ENCODE measurements around the gene KIAA1614.
"Not testable (repeated sequence)": the region's sequence is repeated elsewhere in the genome, so short reads cannot be mapped to it uniquely, and the experiment has no call there.

KIAA1614 gene

DNA sequence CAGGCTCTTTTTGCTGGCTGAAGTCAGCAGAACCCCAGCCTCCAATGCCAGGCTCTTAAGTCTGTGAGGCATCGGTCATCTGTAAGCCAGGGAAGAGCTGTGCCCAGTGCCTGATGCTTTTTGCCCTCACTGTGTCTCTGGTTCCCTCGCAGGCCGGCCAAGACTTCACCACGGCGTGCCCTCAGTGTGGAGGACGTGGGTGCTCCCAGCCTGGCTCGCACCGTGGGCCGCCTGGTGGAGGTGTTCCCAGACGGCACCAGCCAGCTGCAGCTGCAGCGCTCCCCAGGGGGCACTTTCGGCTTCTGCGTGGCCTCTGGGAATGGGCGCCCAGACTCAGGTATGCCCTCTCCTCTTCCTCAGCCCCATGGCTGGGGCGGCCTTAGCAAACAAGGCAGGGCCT lies 32.5 kb downstream of the KIAA1614 start:
- FAIRE-seq (no peak), DNase-seq (ENCODE audit: low spot score) (no peak)

DNA sequence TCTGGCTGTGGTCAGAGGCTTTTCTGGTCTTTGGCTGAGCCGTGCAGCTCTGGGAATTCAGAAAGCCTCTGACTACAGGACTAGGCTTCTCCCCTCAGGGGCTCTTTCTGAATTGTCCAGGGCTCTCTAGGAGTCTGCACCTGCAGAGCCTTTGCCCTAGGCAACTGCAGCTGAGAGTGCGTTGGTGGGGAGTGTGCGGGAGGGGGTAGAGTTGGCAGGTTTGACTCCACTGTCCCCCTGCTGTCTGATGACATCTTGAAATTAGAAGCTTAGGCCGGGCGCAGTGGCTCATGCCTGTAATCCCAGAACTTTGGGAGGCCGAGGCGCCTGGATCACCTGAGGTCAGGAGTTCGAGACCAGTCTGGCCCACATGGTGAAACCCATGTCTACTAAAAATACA lies 32.9 kb downstream of the KIAA1614 start:
- DNase-seq (ENCODE audit: low spot score), result no peak
- no peak for FAIRE-seq

DNA sequence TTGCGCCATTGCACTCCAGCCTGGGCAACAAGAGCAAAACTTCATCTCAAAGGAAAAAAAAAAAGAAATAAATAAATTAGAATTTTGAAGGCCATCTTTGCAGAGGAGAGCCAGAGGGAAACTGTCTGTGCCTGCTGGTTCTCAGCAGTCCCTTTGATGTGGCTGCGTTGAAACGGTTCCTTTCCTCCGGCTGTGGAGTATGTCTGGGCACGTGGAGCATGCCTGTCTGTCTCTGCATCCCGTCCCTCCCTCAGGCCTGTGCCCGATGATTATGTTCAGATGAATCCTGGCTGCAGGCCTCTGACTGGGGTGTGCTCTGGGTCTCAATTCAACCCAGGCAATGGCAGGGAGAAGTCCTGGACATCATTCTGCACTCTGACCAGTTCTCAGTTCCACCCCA lies 33.4 kb downstream of the KIAA1614 start:
- FAIRE-seq, result no peak

DNA sequence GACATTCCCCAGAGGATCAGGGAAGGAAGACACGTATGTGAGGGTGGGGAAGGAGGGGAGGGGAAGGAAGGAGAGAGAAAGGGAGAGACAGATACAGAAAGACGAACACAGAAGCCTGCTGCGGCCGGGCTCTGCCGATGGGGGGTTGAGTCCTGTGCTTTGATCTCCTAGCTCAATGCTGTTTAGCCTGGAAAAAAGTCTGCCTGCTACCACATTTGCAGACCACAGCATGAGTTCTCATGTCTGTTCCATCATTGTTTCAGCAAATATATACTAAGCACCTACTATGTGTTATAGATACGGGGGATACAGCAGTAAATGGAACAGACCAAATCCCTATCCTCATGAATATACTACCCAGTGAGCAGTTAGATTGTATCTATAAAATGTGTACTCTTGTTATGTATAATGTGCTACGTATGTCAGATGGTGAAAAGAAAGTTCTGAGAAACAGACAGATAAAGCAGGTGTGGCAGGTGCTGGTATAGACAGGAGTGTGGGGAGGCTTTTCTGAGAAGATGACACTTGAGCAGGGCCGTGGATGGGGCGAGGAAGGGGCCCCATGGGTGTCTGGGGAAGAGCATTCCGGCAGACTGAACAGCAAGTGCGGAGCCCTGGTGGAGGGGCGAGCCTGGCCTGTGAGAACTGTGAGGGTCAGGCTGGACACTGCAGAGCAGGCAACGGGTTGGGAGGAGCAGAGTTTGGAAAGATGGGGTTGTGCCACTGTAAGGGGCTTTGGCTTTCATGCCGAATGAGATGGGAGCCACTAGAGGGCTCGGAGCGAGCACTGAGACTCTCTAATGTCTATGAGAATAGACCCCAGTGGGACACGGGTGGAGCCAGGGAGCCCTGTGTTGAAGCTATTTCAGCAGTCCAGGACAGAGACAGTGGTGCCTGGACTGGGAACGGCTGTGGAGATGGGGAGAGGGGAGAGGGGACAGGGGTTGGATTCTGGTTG lies 34.1 kb downstream of the KIAA1614 start:
- FAIRE-seq, result no peak
- no peak for DNase-seq (ENCODE audit: low spot score)

More for the DNA sequence above, 33.4 kb downstream of the KIAA1614 start:
- no peak for DNase-seq (ENCODE audit: low spot score)

DNA sequence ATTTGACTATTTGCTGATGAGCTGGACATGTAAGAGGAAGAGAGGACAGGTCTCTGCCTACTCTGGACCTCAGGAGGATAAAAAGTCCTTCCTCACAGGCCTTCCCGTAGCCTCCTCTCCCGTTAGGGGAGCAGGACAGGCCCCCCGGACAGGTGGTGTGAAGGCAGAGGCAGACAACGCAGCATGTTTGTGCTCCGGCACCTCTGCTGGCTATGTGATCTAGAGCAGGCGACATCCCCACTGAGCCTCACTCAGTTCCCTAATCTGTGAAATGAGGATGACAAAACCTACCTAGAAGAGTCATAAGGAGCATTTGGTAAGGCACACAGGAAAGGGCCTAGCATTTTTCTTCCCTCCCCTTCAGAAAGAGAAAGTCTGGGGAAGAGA lies 34.8 kb downstream of the KIAA1614 start:
- FAIRE-seq, result no peak

DNA sequence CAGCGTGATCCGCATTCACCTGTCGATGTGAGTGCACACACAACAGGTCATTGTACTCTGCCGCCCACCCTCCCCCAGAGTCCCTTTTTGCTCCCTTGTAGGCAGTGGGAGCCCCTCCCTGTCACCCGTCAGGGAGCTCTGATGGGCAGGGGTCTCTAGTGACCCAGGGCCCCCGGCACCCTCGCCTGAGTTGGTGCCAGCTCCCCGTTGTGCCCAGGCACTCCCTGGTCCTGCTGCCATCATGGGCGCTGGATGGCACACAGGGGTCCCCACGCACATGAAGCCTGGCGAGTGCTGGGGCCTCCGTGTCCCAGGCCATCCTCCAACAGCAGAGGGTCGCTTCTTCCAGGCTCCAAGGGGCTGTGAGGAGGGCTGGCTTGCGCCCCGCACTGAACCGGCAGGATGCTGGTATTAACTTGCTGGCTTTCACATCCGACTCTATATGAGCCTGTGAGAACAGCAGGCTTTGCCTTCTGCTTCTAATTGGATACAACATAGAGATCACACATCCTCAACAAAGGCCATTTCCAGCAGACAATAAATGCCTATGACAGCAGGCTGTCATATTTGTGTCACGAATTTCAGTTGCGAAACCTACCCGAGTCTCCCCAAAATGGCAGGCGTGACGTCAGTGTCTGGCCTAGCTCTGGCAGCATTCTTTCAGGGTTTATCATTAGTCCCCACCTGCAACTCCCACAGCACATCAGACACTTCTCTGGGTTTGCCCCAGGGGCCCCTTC lies 35.4 kb downstream of the KIAA1614 start:
- peak; percentile 31 for DNase-seq (ENCODE audit: low spot score)
- FAIRE-seq, result no peak

More for the DNA sequence above, 34.8 kb downstream of the KIAA1614 start:
- DNase-seq (ENCODE audit: low spot score), result no peak

DNA sequence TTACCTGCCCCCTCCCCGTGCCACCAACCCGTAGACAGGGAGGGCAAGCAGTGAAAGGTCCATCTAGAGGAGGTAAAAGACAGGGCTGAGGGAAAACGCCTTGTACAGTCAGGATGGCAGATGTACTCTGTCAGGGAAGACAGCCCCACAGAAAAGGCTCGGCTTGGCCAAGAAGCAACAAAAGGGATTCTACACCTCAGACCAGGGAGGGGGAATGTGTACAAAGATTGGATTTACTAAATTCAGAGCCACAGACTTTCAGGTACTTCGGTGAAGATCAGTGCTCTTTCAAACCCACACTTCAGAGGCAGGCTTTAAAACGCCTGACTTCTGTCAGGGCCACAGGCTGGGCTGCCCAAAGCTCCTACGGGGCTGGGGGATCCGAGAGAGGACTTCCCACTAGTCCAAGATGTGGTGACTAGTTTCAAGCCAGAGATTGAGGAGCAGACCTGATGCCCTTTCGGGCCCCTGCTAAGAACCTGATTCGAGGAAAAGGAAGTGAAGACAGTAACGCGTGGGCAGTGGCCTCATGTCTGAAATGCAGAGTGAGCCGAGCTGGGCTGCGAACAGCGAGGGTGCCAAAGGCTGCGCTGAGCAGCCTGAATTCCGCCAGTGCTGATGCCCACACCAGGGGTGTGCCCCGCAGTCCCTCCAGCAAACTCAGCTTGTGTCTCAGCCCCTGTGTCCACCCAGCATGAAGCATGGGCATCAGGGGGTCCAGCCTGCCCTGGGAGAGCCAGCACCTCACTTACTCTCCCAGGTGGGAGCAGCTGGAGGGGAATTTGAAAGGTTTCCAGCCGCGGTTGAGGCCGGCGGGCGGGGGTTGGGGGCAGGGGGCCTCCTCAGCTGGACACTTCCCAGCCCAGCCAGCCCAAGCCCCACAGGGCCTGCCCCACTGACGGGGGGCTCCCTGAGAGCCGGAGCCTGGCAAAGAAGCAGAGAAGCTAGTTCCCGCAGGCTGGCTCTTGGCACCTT lies 36.2 kb downstream of the KIAA1614 start:
- no peak for FAIRE-seq

DNA sequence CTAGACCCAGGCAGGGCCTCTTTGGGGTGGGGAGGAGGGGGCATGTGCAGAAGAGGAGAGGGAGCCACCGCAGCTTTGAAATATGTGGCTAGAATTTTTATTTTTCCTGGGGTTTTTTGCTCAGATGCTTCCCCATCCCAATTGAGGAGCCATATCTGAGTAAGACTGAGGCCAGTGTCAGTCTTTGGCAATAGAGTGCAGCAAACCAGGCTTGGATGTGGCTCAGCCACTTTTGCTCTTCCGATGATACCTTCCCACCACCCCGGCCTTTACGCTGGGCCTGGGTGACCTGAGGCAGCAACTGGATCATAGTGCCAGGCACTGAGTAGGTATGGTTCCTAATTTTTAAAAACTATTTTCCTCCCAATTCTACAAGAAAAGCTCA lies 36.9 kb downstream of the KIAA1614 start:
- FAIRE-seq, result no peak
- no peak for DNase-seq (ENCODE audit: low spot score)

More for the DNA sequence above, 36.2 kb downstream of the KIAA1614 start:
- DNase-seq (ENCODE audit: low spot score), result no peak

DNA sequence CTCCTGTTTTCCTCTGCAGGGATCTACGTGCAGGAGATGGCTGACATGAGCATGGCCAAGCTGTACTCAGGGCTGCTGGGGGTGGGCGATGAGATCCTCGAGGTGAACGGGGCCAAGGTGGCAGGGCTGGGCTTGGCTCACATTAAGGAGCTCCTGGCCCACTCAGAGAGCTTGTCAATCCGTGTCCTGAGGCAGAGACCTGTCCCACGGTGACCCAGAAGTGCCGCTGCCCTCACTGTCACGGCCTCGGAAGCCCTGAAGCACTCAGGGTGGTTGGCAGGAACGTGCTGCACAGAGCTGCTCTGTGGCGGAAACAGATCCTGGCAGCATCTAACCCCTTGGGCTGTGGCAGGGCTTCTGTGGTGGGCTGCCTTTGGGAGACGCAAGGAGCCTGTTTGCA lies 37.6 kb downstream of the KIAA1614 start:
- no peak for DNase-seq (ENCODE audit: low spot score)
- FAIRE-seq, result no peak

DNA sequence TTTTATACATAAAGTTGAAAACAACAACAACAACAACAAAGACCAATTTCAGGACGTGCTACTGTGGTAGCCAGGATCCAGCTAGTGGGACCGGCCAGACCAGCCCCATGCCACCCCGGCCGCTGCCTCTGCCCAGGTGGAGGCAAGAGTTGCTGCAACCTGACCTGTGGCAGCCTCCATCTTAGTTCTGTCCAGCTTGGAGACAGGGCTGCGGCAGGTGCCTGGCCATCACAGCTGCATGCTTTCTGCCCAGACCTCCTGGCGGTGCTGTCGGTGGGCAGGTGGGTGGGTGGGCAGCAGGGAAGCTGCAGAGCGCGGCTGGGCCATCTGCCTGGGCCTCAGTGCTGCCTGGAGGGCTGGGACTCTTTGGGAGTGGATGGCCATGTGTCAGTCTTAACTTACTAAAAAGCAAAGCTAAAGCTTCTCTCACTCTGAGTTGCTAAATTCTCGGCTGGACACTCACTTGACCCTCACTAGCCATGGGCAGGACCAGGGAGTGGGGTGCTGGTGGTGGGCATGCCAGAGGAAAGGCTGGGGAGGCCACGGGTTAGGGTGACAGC lies 38.6 kb downstream of the KIAA1614 start:
- DNase-seq (ENCODE audit: low spot score), result no peak
- FAIRE-seq, result no peak

DNA sequence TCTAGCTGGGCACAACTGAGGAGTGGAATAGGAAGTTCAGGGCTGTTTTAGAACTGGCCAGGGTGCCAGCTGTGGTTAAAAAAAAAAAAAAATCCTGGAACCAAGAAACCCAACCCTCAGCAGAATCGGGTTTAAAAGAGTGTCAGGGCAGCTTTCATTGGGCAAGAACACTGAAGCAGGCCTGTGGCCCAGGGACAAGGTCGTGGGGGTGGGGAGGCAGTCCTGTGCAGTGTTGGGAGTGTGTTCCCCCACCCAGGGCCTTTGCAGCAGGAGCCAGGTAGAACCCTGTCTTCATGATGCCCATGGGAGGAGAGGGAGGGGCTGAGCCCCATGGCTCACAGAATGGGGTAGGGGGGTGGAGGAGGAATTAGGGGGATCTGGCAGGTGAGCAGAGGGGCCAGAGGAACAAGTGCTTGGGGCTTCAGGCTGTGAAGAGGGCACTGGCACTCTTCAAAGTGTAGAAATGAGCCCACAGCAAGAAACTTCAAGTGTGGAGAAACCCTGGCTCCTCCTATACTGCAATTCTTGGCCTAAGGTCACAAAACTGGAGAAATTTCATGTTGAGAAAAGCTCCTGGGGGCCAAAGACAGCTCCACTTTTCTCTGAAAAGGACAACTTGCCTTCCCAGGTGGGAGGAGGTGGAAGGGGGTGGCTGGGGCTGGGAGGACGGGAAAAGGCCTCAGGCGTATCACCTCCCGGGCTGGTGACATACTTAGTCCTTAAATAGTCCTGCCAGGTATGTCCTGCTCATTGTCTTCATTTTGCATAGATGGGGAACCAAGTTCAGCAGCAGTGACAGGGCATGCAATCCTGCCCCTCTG lies 39.3 kb downstream of the KIAA1614 start:
- FAIRE-seq, result no peak
- no peak for DNase-seq (ENCODE audit: low spot score)

DNA sequence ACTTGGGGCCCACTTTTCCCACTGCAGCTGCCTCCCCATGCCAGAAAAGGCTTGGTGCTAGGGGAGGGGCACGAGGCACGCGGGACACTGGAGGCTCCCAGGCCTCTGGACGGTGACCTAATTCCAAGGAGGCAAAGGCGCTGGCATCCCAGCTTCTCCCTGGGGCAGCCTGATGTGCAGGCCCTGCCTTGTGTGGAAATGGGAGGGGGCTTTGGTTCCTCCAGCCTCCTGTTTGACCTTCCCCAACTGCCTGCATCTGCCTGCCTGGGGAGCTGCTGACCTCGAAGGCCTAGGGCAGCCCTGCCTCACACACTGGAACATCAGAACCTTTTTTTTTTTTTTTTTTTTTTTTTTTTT lies 39.9 kb downstream of the KIAA1614 start:
- DNase-seq (ENCODE audit: low spot score) (no peak), FAIRE-seq (no peak)

DNA sequence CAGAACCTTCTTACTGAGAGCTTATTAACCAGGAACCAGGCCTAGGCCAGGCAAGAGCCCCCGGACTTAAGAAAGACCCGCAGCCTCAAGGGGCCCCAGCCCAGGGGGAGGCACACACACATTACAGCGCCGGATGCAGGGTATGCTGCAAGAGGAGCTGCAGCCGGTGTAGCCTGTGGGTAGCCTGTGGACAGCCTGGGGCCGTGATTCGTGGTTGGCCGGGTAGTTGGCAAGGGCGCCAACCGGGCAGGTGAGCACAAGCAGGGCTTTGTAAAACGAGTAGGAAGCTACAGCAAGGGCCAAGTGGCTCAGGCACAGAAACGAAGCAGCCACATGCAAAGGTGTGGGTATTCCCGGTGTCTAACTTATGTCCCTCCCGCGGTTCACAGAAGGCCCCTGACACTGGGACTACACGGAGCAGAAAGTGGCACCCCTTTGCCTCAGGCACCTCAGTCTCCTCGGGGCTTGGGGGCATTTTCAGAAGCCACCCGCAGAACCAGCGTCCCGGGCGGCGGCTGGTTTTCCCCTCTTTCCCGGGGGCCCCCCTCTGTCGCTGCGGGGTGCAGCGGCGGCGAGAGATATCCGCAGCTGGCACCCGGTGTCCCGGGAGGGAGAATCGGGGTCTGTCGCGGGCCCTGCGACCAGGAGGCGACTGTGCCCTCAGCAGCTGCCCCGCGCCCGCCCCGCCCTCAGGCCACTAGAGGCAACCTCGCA lies 40.8 kb downstream of the KIAA1614 start:
- DNase-seq (ENCODE audit: low spot score), result no peak

DNA sequence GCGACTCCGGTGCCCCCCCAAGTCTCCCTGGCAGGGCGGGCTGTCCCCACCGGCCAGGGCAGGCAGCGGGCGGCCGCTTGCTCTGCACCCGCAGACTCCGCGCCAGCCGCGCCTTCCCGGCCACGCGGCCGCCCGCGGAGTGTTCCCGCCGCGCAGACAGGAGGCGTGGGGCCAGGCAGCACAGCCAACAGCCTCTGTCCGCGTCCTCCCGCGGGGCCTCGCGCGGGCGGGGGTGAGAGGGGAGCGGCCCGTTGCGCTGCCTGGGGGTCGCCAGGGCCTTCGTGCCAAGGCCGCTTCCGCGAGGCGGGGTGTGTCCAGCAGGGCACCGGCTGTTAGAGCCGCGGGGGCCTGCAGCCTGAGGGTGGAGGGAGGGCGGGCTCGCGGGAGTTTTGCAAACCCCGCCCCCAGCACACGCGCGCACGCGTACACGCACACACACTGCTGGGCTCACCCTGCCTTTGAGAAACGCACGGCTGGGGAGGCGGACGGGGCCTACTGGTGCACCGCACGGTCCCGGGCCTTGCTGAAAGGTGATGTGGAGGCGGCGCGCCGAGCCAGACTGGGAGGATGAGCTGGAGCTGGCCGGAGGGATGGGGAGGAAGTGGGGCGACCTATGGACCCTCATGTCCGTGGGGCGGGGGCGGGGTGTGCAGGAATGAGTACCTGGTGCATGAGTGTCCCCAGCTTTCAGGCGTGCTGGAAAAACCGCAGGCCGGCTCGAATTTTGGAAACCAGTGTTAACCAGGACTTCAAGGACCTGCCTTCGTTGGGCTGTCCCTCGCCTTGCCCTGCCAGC lies 41.5 kb downstream of the KIAA1614 start:
- DNase-seq (ENCODE audit: low spot score), result no peak
- no peak for FAIRE-seq

More for the DNA sequence above, 40.8 kb downstream of the KIAA1614 start:
- no peak for FAIRE-seq

DNA sequence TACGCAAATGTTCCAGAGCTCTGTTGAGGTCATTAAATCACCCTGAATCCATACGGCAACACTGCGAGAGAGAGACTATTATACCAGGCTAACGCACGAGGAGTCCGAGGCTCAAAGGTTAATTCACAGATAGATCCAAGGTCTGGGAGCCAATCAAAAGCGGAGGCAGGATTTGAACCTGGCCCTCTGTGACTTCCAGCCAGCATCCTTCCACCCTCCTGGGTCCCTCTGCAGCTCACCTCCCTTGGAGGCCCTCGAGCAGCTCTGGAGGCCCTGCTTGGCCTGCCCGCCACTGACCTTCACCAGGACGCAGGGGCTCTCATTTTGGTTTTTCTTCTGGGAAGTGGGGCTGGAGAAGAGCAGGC lies 42.1 kb downstream of the KIAA1614 start:
- DNase-seq (ENCODE audit: low spot score), result no peak
- FAIRE-seq, result no peak

DNA sequence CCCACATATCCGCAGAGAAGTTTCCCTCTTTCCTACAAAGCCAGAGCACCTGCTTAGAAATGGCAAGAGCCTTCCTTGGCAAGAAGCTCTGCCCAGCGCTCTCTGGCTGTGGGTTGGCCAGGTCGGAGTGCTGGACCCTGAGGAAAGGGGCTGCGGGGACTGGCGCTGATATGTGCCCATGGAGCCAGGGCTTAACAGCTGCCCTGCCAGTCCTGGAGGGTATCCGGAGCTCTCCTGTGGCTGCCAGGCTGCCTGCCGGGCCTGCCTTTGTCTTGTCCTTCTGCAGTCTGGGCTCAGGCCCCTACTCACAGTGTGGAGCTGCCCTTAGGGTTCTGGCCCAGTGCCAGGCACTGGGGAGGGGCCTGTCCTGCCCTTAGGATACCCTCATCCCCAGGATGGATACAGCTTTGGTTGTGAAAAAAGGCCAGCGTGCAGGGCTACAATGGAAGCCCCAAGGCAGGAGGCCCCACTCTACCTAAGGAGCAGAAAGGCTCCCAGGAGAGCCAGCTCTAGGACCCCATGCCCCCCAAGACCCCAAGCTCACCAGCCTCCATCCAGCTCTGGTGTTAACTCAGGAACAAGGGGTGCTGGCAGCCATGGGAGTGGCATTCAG lies 43.4 kb downstream of the KIAA1614 start:
- no peak for DNase-seq (ENCODE audit: low spot score)
- no peak for FAIRE-seq

DNA sequence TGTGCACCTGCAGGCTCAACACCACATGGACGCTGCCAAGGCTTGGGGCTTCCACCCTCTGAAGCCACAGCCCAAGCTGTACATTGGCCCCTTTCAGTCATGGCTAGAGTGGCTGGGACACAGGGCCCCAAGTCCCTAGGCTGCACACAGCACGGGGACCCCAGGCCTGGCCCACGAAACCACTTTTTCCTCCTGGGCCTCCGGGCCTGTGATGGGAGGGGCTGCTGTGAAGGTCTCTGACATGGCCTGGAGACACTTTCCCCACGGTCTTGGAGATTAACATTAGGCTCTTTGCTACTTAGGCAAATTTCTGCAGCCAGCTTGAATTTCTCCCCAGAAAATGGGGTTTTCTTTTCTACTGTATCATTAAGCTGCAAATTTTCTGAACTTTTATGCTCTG lies 46.9 kb downstream of the KIAA1614 start:
- DNase-seq (ENCODE audit: low spot score); FAIRE-seq: not testable (repeated sequence)

DNA sequence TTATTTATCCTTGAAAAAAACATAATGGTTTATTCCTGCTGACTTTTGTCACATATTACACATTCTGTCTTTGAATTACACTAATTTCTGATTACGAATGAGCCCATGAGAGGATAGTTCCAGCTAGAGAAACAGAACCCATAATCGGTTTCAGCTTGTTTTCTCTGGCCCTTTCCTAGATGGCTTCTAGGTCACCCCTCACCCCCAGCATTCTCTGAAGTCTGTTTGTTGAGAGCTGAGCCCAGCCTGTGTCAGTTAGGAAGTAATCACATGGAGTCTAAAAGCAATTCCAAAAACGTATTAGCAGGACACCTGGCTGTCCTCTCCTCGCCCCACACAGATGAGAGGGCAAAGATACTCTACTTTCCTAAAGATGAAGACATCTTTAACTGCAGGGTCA lies 48.9 kb downstream of the KIAA1614 start:
- DNase-seq (ENCODE audit: low spot score), result no peak
- no peak for FAIRE-seq

Measured in urothelium cell line (cell line).